GM21717 (cell line): ENCODE data around the gene CNTD1.

ENCODE experiments used
- ATAC-seq: cut with Tn5 transposase; IDR thresholded peaks from one replicate; pipeline ENCODE4 v1.9.1; 2021; ENCODE audit warnings: mild to moderate bottlenecking, moderate library complexity; ENCODE audit not compliant: unreplicated experiment

CNTD1 gene

DNA sequence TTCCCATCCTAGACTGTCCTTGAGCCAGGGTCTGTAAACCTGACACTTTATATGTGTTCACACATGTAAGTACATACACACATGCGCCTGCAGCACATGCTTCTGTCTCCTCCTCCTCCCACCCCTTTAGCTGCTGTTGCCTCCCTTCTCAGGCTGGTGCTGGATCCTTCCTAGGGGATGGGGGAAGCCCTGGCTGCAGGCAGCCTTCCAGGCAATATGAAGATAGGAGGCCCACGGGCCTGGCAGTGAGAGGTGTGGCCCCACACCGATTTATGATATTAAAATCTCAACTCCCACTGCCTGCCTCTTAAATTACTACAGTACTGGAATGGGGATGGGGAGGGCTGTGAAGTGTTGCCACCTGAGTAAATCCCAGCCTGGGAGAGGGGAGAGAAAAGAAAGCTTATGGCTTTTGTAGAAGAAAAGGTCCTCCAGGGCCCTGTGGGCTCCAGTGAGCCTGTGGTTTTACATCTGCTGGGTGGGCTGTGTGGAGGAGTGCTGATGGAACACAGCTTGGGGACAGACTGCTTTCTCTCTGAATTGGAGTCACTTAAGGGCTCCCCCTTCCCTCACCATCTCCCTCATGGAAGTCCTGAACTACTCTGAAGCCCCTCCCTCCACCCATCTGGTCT, 19.2 kb upstream of the CNTD1 start:
- no peak for ATAC-seq

GRCh38 chr17:42779936-42780850, 18.5 kb upstream of the CNTD1 start, which contains the start of gene WNK4:
TSS of gene WNK4 (plus strand) at chr17:42780610. CDS start at chr17:42780699, 89 bp downstream.
- no peak for ATAC-seq

DNA sequence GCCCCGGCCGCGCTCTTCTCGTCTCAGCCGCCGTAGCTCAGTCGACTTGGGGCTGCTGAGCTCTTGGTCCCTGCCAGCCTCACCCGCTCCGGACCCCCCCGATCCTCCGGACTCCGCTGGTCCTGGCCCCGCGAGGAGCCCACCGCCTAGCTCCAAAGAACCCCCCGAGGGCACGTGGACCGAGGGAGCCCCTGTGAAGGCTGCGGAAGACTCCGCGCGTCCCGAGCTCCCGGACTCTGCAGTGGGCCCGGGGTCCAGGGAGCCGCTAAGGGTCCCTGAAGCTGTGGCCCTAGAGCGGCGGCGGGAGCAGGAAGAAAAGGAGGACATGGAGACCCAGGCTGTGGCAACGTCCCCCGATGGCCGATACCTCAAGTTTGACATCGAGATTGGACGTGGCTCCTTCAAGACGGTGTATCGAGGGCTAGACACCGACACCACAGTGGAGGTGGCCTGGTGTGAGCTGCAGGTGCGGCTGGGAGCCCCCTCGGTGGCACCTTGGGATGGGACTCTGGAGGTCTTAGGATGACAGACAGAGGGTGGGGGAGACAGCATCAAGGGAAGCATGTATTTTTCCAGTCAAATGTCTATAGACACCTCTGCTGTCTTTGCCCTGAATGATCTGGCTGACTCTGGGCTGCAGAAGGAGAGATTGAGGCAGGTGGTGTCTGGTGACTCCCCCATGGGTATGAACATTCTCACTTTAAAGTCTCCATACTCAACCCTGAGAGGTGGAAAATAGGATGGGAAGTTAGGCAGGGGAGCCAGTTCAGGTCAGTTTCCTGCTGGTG, 17.6 kb upstream of the CNTD1 start:
- no peak for ATAC-seq

GRCh38 chr17:42781639-42782165, 17.0 kb upstream of the CNTD1 start:
- ATAC-seq, result no peak

- no peak for ATAC-seq
Observed at GRCh38 chr17:42782166-42783061, 16.2 kb upstream of the CNTD1 start.

DNA sequence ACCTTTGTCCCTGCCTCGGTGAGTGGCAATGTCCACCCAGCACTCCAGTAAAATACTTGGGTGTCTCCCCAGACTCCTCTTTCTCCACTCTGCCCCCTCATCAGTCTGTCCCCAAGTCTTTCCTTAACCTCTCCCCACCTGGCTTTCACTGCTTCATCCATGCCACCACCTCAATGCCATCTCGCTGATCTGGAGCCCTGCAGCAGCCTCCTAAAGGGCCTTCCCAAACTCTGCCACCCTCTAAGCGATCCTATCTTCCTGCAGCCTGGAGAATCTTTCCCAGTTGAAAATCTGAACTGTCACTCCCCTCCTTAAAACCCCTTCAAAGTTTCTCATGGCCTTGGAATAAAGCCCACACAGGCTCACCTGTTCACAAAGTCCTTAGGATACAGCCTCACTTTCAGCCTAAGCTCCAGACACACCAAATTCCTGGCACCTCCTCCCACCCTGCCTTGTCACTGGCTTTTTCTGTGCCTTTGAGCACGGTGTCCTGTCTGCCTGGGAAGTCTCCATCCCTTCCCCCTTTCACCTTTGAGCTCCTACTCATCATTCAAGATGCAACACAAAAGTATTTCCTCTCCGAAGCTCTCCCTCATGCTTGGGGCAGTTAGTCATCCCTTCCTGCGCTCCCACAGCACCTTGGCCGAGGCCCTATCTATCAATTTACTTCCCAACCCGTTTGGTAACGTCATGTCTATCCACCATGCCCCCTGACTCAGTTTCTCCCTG, 15.4 kb upstream of the CNTD1 start:
- no peak for ATAC-seq

DNA sequence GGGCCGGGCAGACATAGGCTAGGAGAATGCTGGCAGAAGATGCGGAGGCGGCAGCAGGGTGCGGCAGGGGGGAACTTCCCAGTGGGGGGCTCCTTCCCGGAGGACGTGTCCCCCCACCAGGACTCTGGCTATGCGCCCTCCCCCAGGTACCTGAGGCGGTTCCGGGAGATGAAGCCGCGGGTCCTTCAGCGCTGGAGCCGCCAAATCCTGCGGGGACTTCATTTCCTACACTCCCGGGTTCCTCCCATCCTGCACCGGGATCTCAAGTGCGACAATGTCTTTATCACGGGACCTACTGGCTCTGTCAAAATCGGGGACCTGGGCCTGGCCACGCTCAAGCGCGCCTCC, 14.9 kb upstream of the CNTD1 start:
- ATAC-seq, result no peak

GRCh38 chr17:42784409-42784808, 14.3 kb upstream of the CNTD1 start:
- no peak for ATAC-seq

DNA sequence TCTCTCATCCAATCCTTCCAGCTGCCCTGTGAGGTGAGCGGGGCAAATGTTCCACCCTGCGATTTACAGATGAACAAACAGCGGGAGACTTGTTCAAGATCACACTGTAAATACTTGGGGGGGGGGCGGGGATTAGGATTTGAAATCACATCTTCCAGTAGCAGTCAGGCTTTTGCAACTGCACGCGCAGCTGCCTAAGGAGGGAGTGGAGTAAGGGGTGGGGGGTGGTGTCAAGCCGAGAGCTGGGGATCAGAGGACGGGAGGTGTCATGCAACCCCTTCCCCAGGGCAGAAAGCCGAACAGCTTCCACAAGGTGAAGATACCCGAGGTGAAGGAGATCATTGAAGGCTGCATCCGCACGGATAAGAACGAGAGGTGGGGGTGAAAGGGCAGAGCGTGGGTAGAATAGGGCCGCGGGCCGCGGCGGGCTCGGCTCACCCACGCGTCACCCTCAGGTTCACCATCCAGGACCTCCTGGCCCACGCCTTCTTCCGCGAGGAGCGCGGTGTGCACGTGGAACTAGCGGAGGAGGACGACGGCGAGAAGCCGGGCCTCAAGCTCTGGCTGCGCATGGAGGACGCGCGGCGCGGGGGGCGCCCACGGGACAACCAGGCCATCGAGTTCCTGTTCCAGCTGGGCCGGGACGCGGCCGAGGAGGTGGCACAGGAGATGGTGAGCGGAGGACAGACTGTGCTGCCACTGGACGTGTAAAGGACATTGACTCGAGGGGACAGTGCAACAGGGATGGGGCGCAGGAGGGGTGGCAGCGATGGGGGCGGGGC, 13.7 kb upstream of the CNTD1 start:
- no peak for ATAC-seq

DNA sequence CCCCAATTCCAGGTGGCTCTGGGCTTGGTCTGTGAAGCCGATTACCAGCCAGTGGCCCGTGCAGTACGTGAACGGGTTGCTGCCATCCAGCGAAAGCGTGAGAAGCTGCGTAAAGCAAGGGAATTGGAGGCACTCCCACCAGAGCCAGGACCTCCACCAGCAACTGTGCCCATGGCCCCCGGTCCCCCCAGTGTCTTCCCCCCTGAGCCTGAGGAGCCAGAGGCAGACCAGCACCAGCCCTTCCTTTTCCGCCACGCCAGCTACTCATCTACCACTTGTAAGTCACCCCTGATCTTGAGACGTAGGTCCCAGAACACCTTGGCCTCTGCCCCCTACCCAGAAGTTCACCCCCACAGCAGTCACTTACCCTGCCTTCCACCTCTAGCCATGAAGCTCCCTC, 11.4 kb upstream of the CNTD1 start:
- no peak for ATAC-seq

DNA sequence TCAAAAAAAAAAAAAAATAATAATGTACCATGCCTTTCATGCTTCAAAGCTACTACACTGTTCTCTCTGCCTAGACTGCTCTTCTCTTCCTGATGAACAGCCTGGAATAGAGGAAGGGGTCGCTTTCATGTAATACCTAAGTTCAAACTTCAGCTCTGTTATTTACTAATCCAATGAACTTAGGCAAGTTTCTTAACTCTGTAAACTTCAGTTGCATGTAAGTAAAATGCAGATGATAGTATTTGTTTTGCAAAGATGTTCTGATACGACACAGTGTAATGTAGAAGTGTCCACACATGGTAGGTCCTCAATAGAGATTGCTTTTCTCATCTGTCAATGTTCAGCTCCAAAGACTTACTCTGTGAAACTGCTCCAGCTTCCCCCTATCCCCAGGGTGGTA, 6.7 kb upstream of the CNTD1 start:
- no peak for ATAC-seq

GRCh38 chr17:42792545-42792944, 6.1 kb upstream of the CNTD1 start:
- ATAC-seq, result no peak

GRCh38 chr17:42795061-42795460, 3.6 kb upstream of the CNTD1 start:
- ATAC-seq, result no peak

DNA sequence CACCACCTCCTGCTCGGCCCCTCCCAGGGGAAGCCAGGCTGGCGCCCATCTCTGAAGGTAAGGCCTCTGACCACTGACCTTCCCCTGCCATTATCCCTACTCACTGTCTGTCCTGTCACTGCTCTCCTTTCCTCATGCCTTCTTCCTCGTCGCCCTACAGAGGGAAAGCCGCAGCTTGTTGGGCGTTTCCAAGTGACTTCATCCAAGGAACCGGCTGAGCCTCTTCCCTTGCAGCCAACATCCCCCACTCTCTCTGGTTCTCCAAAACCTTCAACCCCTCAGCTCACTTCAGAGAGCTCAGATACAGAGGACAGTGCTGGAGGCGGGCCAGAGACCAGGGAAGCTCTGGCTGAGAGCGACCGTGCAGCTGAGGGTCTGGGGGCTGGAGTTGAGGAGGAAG, 3.2 kb upstream of the CNTD1 start:
- ATAC-seq, result no peak

GRCh38 chr17:42796066-42796758, 2.4 kb upstream of the CNTD1 start:
- ATAC-seq, result no peak

- no peak for ATAC-seq
Observed at GRCh38 chr17:42797067-42798007, 1.3 kb upstream of the CNTD1 start.

DNA sequence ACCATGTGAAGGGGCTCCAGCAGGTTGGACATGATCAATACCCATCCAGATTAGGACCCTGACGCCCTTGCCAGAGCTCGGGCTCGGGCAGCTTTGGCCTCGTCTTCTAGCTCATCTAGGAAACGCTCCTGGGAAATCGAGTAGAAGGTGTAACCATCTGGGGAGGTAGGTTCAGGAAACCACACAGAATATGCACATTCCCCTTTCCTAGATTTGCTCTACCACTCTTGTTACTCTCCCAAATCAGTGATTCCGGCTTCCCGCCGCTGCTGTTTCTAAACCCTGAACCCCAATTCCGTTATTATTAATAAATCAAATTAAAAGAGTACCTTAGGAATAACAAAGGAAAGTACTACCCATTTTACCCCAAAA, 664 bp upstream of the CNTD1 start:
- ATAC-seq, result no peak
